GM12865 (cell line): Measurements from ENCODE around the gene ANKH.

Experiments used
- DNase-seq: peaks from one replicate; pipeline ENCODE4 v3.0.0; 2010; ENCODE audit warnings: low read depth
- H3K4me3 ChIP-seq: 2 replicates; pipeline ENCODE4 v1.5.1; 2011; ENCODE audit warnings: mild to moderate bottlenecking, low read depth, low read length, control low read depth
- TF ChIP-seq, protein P1 (sequence below): IDR thresholded peaks from 2 replicates; pipeline ENCODE4 v1.5.1; 2011; ENCODE audit warnings: low read length, control low read depth, low read depth, inconsistent platforms; ENCODE audit not compliant: insufficient read depth; ENCODE audit errors: missing control alignments

The ANKH gene

GRCh38 chr5:14900693-14901461 lies 29.3 kb upstream of the ANKH start:
- TF ChIP-seq, protein P1, sequence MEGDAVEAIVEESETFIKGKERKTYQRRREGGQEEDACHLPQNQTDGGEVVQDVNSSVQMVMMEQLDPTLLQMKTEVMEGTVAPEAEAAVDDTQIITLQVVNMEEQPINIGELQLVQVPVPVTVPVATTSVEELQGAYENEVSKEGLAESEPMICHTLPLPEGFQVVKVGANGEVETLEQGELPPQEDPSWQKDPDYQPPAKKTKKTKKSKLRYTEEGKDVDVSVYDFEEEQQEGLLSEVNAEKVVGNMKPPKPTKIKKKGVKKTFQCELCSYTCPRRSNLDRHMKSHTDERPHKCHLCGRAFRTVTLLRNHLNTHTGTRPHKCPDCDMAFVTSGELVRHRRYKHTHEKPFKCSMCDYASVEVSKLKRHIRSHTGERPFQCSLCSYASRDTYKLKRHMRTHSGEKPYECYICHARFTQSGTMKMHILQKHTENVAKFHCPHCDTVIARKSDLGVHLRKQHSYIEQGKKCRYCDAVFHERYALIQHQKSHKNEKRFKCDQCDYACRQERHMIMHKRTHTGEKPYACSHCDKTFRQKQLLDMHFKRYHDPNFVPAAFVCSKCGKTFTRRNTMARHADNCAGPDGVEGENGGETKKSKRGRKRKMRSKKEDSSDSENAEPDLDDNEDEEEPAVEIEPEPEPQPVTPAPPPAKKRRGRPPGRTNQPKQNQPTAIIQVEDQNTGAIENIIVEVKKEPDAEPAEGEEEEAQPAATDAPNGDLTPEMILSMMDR, result no peak
- DNase-seq, result no peak
- no peak overlapping the region for H3K4me3 ChIP-seq

- no peak overlapping the region for H3K4me3 ChIP-seq
- TF ChIP-seq, protein P1, result no peak
- DNase-seq, result no peak
Observed at GRCh38 chr5:14896131-14896530, 24.6 kb upstream of the ANKH start.

DNA sequence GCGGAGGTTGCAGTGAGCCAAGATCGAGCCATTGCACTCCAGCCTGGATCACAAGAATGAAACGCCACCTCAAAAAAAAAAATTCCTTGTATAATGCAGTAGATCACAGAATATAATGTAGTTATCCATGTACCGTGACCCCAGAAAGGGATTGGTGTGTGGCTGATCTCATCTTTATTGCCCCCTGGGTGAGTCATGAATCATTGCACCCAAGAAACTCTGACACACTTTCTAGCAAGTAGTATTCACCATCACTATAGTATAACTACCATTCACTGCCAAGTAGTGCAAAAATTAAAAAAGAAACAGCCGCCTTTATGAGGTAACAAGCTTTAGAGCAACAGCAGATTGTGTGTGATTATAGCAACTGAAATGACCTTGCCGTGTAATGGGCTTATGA lies 23.7 kb upstream of the ANKH start:
- DNase-seq, result no peak
- no peak overlapping the region for H3K4me3 ChIP-seq
- TF ChIP-seq, protein P1, result no peak

- H3K4me3 ChIP-seq, result no peak overlapping the region
- TF ChIP-seq, protein P1, result no peak
- DNase-seq, result no peak
Observed at GRCh38 chr5:14894748-14895147, 23.2 kb upstream of the ANKH start.

GRCh38 chr5:14893381-14893780 lies 21.8 kb upstream of the ANKH start:
- TF ChIP-seq, protein P1, result no peak
- H3K4me3 ChIP-seq, result no peak overlapping the region
- DNase-seq, result no peak

DNA sequence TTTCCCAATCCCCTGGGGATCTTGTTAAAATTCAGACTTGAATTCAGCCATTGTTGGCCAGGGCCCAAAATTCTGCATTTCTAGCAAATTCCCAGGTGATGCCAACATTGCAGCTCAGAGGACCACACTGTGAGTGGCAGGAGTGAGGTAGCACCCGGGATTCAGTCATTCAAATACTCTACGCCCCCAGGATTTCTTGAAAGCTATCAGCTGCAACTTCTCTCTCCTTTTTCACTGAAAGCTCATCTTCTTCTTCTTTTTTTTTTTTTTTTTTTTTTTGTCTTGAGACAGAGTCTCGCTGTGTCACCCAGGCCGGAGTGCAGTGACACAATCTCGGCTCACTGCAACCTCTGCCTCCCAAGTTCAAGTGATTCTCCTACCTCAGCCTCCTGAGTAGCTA lies 19.3 kb upstream of the ANKH start:
- no peak for DNase-seq
- H3K4me3 ChIP-seq, result no peak overlapping the region
- TF ChIP-seq, protein P1, result no peak
